Measurements from ENCODE around the gene ATXN2L. TPM values are rescaled to one million over a fixed set of nuclear protein-coding genes. Genes with fewer than 3 reads are reported as not detected.
A peak's percentile ranks its signal among the peaks of the same experiment; 100 is the strongest.
"Not testable (repeated sequence)": the region's sequence is repeated elsewhere in the genome, so short reads cannot be mapped to it uniquely, and the experiment has no call there.

ATXN2L gene
- total RNA-seq, 2 experiments from 2014 or later = 109 to 451 TPM

DNA sequence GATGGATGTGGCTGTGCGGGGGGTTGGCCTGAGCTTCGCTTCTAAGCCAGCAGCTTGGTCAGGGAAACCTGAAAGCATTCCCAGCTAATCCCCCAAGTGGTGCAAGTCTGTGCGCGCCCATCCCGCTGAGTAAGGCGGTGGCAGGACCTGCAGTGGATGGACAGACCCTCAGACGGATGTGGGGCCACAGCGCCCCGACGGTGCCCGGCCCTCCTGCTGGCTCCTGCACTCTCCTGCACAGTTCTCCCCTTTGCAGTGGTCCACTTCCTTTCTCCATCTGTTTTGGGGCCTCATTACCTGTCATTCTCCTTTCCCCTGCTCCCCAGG lies 57.8 kb downstream of the ATXN2L start:
- Histone ChIP-seq H3K9me3 (ENCODE audit: low read length) (no peaks in the 10 kb centered on the region), H3K79me2 (ENCODE audit: insufficient read depth, low read depth, low read length) (peaks cover 6% of the 10 kb centered on the region; the same call in 1 of the 2 replicates), H3K27ac (ENCODE audit: low read depth, low read length, poor library complexity, severe bottlenecking) (no peak overlapping the region), H2AFZ (ENCODE audit: low read length) (no peak overlapping the region), H3K9me2 (ENCODE audit: insufficient read depth, low read length) (no peaks in the 10 kb centered on the region), H3K4me2 (ENCODE audit: low read length) (peak overlapping the region; percentile 92; the same call in 1 of the 2 replicates), H3K4me3 (ENCODE audit: low read depth, low read length, poor library complexity, severe bottlenecking) (no peak overlapping the region), H3K4me1 (ENCODE audit: insufficient read depth, low read length, poor library complexity, severe bottlenecking) (peaks cover 24% of the 10 kb centered on the region), H3K36me3 (ENCODE audit: insufficient read depth, low read length) (no peaks in the 10 kb centered on the region), H4K20me1 (ENCODE audit: insufficient read depth, low read length) (no peaks in the 10 kb centered on the region)
- TF ChIP-seq EZH2phosphoT487 (IDR thresholded peaks at IDR 0.05; ENCODE audit: borderline replicate concordance, low read depth, low read length) = no peak
- TF ChIP-seq CTCF (conservative IDR thresholded peaks at IDR 0.05; ENCODE audit: low read length) = no peak
- CTCF ChIA-PET (ENCODE audit: unreplicated experiment) = no interaction called here
- intact Hi-C loops (cut with micrococcal nuclease; ENCODE audit: unreplicated experiment) = no loop called here
- POLR2A ChIA-PET = no interaction called here
- no TSS peak for BruUV-seq (replicated peaks)
- no peak for DNase-seq (ENCODE audit: low spot score)

DNA sequence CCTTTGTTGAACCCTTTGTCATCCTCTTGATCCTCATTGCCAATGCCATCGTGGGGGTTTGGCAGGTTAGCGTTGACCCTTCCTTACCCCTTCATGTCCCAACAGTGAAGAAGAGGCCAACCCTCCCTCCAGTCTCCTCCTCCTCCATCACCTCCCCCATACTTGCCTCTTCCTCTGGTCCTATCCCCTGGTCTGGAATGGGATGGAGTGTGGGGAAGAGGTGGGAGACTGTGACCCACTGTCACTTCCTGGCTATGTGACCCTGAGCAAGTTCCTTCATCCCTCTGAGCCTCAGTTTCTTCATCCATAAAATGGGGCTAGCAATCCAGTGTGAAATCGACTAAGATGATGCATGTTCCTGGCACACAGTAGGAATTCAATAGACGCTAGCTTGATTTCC lies 58.2 kb downstream of the ATXN2L start:
- POLR2A ChIA-PET = no interaction called here
- Histone ChIP-seq H3K4me1 (ENCODE audit: insufficient read depth, low read length, poor library complexity, severe bottlenecking) (peaks cover 24% of the 10 kb centered on the region), H2AFZ (ENCODE audit: low read length) (no peak overlapping the region), H3K4me2 (ENCODE audit: low read length) (no peak overlapping the region), H3K27ac (ENCODE audit: low read depth, low read length, poor library complexity, severe bottlenecking) (no peak overlapping the region), H3K9me3 (ENCODE audit: low read length) (no peaks in the 10 kb centered on the region), H4K20me1 (ENCODE audit: insufficient read depth, low read length) (no peaks in the 10 kb centered on the region), H3K79me2 (ENCODE audit: insufficient read depth, low read depth, low read length) (peaks cover 6% of the 10 kb centered on the region; the same call in 1 of the 2 replicates), H3K36me3 (ENCODE audit: insufficient read depth, low read length) (no peaks in the 10 kb centered on the region), H3K9me2 (ENCODE audit: insufficient read depth, low read length) (no peaks in the 10 kb centered on the region), H3K4me3 (ENCODE audit: low read depth, low read length, poor library complexity, severe bottlenecking) (no peak overlapping the region)
- TF ChIP-seq CTCF (conservative IDR thresholded peaks at IDR 0.05; ENCODE audit: low read length) = no peak
- no peak for TF ChIP-seq EZH2phosphoT487 (IDR thresholded peaks at IDR 0.05; ENCODE audit: borderline replicate concordance, low read depth, low read length)
- no peak for DNase-seq (ENCODE audit: low spot score)
- CTCF ChIA-PET (ENCODE audit: unreplicated experiment) = no interaction called here
- intact Hi-C loops (cut with micrococcal nuclease; ENCODE audit: unreplicated experiment) = no loop called here
- no TSS peak for BruUV-seq (replicated peaks)

DNA sequence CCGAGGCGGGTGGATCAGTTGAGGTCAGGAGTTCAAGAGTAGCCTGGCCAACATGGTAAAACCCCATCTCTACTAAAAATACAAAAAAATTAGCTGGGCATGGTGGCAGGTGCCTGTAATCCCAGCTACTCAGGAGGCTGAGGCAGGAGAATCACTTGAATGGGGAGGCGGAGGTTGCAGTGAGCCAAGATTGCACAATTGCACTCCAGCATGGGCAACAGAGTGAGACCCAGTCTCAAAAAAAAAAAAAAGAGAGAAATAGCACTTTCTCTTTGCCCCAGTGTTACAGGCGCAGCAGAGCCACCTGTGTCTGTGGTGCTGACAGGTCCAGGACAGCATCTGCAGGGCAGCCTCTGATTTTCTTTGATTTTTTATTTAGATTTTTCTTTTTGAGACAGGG lies 58.8 kb downstream of the ATXN2L start:
- H3K4me3 ChIP-seq (ENCODE audit: low read depth, low read length, poor library complexity, severe bottlenecking); H3K79me2 ChIP-seq (ENCODE audit: insufficient read depth, low read depth, low read length); H3K36me3 ChIP-seq (ENCODE audit: insufficient read depth, low read length); POLR2A ChIA-PET; DNase-seq (ENCODE audit: low spot score); BruUV-seq (replicated peaks); H4K20me1 ChIP-seq (ENCODE audit: insufficient read depth, low read length); intact Hi-C loops (cut with micrococcal nuclease; ENCODE audit: unreplicated experiment); H2AFZ ChIP-seq (ENCODE audit: low read length); CTCF ChIA-PET (ENCODE audit: unreplicated experiment); H3K9me3 ChIP-seq (ENCODE audit: low read length); H3K9me2 ChIP-seq (ENCODE audit: insufficient read depth, low read length); H3K27ac ChIP-seq (ENCODE audit: low read depth, low read length, poor library complexity, severe bottlenecking); H3K4me2 ChIP-seq (ENCODE audit: low read length): not testable (repeated sequence)
- peaks cover 24% of the 10 kb centered on the region for H3K4me1 ChIP-seq (ENCODE audit: insufficient read depth, low read length, poor library complexity, severe bottlenecking)
